Stimulated activated CD8-positive, alpha-beta memory T cell treated with anti-CD3 and anti-CD28 coated beads, Interleukin-7, amount 100 ng/mL, for 24 hours (primary cell): ENCODE data around the gene ZNF229.
"Not testable (repeated sequence)": the region's sequence is repeated elsewhere in the genome, so short reads cannot be mapped to it uniquely, and the experiment has no call there.

Source experiments
- DNase-seq: peaks from one replicate; pipeline ENCODE4 v3.0.0-alpha.2; 2020; ENCODE audit warnings: low read depth

ZNF229 gene

DNA sequence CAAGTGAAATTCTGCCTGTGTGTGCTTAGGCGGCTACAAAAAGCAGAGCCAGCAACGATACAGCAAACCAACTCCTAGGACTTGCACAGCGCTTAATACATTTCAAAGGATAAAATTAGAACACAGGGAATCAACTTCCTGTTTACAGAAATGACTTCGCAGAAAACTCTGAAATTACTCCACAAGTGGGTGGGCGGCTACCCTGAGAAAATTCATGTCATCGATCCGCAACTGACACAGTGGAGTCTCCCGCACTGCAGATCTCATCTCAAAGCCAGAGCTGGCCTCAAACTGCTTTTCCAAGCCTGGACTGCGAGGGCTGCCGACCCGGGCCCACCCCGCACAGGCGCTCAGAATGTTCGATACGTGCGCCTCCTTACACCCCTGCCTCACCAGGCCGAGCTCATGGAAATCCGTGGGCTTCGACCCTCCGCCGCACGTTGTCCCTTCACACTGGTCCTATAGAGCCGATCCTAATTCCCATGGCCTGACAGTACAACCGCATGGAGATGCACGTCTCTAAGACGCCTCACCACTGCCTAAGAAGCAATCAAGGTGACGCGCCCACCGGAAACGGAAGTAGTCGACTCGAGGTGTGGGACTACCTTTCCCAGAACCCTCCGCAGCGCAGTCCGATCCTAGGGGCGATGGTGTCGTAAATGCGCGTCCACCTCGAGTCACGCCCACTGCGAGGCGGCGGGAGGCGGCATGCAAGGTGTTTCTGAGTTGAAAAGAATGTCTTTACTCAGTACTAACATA is at the start of gene ZNF229:
Gene ZNF229, minus strand, starts transcription at position 557 of the 759 bp plus-strand sequence. CDS start 5,625 bp downstream, outside the sequence.
- DNase-seq, result peak; percentile 55

DNA sequence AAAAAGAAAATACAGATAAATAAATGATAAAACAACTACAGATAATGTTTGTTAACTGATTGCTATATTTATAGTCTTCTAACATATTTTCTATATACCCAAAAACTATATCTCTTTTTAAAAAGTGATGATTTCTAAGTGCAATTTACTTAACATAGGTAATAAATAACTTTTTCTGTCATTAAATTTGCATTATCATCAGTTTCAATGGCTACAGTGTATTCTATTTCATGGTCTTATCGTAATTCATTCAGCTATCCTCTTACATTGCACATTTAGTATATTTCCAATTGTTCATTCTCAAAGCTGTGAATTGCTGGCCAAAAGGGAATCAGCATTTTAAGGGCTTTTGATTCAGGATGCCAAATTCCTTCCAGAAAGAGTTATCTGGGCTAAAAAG is 48.4 kb upstream of the ZNF229 start:
- no peak for DNase-seq

DNA sequence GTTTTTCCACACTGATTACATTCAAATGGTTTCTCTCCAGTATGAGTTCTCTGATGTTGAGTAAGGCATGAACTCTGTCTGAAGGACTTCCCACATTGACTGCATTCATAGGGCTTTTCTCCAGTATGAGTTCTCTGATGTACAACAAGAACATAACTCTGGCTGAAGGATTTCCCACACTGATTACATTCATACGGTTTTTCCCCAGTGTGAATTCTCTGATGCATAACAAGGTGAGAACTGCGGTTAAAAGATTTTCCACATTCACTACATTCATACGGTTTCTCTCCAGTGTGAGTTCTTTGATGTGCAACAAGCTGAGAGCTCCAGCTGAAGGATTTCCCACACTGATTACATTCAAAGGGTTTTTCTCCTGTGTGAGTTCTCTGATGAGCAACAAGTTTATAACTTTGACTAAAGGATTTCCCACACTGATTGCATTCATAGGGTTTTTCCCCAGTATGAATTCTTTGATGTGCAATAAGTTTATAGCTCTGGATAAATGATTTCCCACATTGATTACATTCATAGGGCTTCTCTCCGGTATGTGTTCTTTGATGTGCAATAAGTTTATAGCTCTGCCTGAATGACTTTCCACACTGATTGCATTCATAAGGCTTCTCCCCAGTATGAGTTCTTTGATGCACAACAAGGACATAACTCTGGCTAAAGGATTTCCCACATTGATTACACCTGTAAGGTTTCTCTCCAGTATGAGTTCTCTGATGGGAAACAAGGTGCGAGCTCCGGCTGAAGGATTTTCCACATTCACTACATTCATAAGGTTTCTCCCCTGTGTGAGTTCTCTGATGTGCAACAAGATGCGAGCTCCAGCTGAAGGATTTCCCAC is 28.5 kb upstream of the ZNF229 start:
- no peak for DNase-seq

DNA sequence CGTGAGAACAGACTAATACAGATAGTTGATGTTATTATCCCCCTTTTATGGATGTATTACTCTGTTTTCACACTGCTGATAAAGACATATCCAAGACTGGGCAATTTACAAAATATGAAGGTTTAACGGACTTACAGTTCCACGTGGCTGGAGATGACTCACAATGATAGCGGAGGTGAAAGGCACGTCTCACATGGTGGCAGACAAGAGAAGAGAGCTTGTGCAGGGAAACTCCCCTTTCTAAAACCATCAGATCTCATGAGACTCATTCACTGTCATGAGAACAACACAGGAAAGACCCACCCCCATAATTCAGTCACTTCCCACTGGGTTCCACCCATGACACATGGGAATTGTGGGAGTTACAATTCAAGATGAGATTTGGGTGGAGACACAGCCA is 20.5 kb upstream of the ZNF229 start:
- not testable (repeated sequence) for DNase-seq

DNA sequence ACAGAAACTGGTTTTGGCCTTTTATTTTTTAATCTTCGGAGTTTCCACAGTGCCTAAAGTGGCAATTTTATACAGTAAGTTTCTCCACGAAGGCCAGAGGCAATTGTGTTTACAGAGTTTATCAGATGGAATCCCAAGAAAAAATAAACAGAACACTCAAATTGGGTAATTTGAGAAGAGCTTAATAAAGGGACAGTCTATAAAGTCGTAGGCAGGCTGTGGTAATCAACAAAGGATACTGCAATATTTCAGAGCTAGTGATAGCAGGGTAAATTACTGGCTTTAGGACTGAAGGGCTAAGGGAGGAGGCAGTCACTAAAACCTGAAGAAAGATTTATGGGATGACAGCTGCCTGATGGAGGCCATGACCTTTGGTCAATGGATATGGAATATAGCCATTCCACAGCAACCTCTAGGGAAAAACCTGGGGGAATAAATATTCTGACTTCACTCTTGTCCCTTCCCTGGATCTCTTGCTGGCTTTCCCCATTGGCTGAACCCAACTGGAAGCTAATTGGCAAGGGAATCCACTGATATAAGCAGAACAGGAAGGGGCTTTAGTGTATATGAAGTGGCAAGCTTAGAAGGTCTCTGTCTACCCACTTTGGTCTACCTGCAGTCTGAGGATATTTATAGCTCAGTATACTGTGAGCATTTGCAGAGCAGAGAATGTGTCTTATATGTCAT is 14.5 kb upstream of the ZNF229 start:
- DNase-seq, result not testable (repeated sequence)

DNA sequence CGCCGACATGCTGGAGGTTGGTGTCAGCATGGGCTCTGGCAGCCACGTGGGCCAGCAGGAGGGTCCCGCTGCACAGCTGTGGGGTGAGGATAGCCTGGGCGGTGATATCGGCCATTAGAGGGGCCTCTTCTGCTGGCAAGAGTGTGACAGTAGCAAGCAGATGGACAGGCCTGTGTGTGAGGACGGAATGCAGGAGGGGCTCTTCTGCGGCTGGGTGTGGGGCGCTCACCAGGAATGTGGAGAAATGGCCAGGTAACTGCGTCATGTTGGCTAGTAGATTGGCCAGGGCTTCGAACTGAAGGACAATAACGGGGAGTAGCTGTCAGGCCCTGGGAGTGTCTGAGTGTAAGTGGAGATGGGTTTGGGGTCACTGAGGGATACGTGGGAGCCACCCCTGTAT is 7.7 kb upstream of the ZNF229 start:
- not testable (repeated sequence) for DNase-seq

DNA sequence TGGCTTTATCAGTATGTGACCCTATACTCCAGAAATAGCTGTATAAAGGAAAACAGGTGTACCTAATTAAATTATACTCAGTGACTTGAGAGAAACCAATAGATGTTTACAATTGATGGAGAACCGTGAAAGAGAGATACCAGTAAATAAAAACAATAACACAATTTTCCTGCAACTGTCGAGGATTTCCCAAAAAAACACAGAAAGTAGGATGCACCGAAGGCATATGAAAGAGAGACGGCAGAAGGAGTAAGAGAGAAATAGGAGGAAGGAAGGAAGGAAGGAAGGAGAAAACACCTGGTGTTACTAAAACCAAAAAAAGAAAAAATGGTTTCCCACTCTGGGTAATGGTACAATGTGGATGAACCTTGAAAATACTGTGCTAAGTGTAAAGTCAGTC is 6.8 kb upstream of the ZNF229 start:
- DNase-seq, result no peak

DNA sequence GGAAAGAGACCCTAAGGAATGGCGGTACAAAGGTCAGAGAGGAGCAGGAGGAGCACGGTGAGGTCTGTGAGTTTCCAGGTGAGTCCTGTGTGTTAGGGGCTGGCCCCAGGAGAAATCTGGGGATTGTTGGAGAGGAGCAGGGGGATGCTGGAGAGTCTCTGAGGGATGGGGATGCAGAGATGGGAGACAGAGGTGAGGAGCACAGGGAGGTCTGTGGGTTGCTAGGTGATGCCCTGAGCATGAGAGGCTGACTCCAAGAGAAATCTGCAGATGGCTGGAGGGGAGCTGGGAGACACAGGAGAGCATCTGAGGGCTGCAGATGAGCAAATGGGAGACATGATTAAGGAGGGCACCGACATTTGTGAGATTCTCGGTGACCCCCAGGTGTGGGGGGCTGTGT is 4.1 kb upstream of the ZNF229 start:
- DNase-seq, result no peak

DNA sequence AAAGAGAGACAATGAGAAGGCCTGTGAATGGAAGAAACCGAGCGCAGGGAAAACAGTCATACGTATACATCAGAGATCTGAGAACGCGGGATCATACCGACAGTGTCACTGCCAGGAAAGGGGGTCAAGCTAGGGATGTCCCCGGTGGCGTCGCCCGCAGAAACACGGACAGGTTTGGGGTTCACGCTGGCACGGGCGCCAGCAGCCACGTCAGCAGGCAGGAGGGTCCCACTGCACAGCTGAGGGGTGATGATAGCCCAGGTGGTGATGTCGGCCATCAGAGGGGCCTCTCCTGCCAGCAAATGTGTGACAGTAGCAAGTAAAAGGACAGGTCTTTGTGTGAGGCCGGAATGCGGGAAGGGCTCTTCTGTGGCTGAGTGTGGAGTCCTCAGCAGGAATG is 3.4 kb upstream of the ZNF229 start:
- no peak for DNase-seq

DNA sequence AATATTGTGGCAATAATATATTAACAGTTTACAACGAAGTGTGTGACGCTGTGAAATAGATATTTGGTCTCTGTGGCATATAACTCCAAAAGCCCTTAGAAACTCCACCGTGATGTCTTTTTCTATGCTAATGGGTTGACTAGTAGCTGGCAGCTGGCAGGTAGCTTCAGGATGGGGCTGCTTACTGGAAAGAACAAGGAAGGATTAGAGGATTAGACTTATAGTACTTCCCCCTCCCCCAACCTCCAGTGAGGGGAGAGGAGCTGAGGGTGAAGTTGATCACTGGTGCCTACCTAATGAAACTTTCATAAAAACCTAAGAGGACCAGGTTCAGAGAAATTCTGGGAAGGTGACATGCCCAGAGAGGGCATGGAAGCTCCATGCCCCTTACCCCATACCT is 9.8 kb downstream of the ZNF229 start:
- DNase-seq, result no peak

DNA sequence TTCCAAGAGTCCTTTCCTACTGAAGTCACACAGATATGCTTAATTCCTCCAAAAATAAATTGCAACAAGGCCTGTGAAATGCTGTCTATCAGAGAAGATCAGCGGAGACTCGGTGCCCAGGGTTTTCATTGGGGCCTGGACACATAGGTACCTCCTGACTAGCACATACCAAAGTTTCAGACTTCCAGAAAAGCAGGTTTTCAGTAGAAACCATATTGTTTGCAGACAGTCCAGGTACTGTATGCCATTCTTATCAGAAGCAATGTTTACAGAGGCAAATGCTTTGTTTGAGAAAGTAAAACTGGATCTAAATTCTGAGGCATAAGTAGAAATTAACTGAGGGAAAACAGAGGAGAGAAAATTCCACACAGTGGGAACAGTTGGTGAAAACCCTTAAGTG is 12.8 kb downstream of the ZNF229 start:
- no peak for DNase-seq

DNA sequence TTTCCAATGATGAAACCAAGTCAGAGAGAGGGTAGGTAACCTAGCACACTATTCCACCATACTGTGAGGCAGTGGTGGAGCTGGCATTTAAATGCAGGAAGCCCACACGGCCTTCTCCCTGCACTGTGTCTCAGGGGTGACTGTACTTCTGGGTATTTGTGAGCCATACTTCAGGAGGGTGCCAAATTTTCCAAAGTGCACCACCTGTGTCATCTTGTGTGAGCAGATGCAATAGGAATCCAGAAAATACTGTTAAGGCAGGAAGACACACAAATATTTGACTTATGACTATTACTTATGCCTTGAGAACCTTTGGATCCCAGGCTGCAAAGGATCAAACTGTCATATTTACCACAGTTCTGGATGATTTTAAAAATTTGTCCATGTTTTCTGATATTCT is 17.3 kb downstream of the ZNF229 start:
- no peak for DNase-seq

DNA sequence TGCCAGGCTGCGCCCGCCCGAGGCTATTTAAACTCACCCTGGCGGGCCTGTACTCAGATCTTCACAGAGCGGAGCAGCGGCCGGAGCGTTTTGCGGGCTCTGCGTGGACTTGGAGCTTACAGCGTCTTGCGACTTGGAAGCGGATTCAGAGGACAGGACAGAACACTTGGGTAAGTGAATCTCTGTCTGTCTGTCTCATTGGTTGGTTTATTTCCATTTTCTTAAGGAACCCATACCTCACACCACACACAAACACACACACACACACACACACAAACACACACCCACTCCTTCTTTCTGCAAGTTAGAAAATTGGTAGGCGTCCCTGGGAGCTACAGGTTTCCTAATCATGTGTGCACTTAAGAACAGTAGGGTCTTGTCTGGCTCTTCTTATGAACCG is 32.7 kb downstream of the ZNF229 start:
- DNase-seq, result not testable (repeated sequence)

DNA sequence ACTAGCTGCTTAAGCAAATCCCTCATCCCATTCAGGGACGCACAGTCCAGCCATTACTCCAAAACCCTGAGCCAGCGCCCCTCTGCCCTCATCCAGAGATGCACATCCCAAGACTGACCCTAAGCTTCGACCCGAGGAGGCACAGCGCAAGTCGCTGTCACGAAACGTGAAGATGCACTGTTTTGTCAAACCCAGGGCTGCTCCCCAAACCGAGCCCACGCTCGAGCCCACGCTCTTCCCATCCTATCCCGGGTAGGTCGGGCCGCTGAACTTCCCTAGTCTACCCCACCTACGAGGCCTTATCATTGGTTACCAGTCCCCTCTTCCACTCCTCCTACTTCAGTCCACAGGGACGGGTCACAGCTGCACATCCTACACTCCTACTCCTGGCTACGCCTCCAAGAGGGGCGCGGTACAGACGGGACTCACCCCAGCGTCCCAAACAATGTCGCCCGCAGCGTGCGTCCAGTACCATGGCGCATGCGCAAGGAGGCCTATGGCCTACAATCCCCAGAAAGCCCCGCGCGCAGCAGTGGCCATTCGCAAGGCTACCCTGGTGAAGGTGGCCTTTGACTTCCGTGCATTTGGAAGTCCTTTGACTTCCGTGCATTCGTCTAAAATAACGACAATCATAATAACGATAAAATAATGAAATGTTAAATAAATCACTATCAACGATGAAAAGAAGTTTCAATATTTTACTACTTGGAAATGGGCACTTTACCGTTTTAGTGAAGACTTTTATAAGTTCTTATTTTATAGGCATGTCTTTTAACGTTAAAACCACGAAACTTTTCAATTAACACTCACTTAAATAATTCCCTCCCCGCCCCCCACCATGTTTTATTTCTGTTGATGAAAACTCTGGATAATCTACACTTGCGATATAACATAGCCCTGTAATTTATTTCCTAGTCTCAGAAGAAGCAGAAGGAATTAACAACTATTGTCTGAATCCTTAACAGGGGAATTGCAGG is 46.8 kb downstream of the ZNF229 start, which contains the start of gene ZNF285:
Gene ZNF285, minus strand, starts transcription at position 470 of the 977 bp plus-strand sequence. CDS start 4,395 bp downstream, outside the sequence.
- peak; percentile 65 for DNase-seq

DNA sequence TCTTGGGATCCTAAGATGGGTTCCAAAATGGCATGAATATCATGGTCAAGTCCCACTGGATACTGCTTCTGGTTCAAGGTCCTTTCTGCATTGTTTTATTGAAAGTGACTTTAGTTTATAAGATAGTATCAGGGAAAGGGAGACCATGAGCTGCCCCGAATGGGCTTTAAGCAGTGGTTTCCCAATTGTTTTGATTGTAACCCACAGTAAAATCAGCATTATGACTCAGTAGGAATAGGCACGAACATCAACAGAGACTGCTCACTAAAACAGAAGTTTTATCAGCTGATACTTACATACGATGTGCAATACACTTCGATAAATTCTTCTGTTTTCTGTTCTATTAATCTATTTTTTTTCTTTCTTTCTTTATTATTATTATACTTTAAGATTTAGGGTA is 59.0 kb downstream of the ZNF229 start:
- DNase-seq, result not testable (repeated sequence)
